Body of pancreas (tissue), 4 donors: ENCODE results near the gene GRIA4. TPM values are rescaled to one million over a fixed set of nuclear protein-coding genes. Genes with fewer than 3 reads are reported as not detected.

Experiments
- ATAC-seq: fragments of 150-250 bp; one replicate; pipeline ENCODE4 v1.9.1; 2016
- DNase-seq, 4 donors: peaks; one replicate each; pipeline ENCODE4 v3.0.0-alpha.2; 2019
- H3K27ac ChIP-seq, 4 donors: fragments of 200-600 bp; sonication (generic); 1 replicate in 3 of 4; 2 replicates in 1 of 4; pipeline versions ENCODE4 v1.5.1 to v1.6.1; 2016 to 2019; ENCODE audit warnings: mild to moderate bottlenecking in 1 of 4, mixed read lengths in 1 of 4, moderate library complexity in 1 of 4
- H3K27me3 ChIP-seq, 2 donors: fragments of 200-600 bp; sonication (generic); one replicate each; pipeline ENCODE4 v1.6.0; 2016; ENCODE audit warnings: mild to moderate bottlenecking in 1 of 2
- H3K36me3 ChIP-seq, 2 donors: fragments of 200-600 bp; sonication (generic); replicated peaks in 1 of 2; 2 replicates each; pipeline ENCODE4 v1.5.1; 2016; ENCODE audit warnings: low read depth in 2 of 2; ENCODE audit not compliant: insufficient read depth in 1 of 2
- H3K4me1 ChIP-seq: fragments of 200-600 bp; sonication (generic); one replicate; pipeline ENCODE4 v1.6.0; 2016
- H3K4me3 ChIP-seq, 2 donors: fragments of 200-600 bp; sonication (generic); 1 replicate in 1 of 2; 2 replicates in 1 of 2; pipeline ENCODE4 v1.5.1; 2016 to 2019
- H3K9me3 ChIP-seq, 3 donors: fragments of 200-600 bp; sonication (generic); 1 replicate in 2 of 3; 2 replicates in 1 of 3; pipeline ENCODE4 v1.5.1; 2016
- POLR2A ChIP-seq, 3 donors: fragments of 450-650 bp; IDR thresholded peaks; one replicate each; pipeline ENCODE4 v1.6.1; 2016; ENCODE audit warnings: antibody characterized with exemption in 3 of 3, mild to moderate bottlenecking in 2 of 3
- WGBS, 2 donors: methylation state at CpG; one replicate each; pipeline ENCODE4 v1.1.5; 2017; 5-methylcytosine and 5-hydroxymethylcytosine counted together
- intact Hi-C: fragments of 100-400 bp; cut with DNase I; formaldehyde crosslinking; loops from one replicate; pipeline ENCODE4 v1.15.1; 2023
- total RNA-seq, 2 donors: library from RNA; depleted of rRNA; stranded (reverse); fragments of >200 nt; gene quantifications; one replicate each; pipeline ENCODE4 v1.1.0, GENCODE V29; 2016
- TF ChIP-seq, protein P1 (sequence below), 7 experiments: fragments of 450-650 bp in 4 of 7; fragments of 200-600 bp in 3 of 7; sonication (generic) in 3 of 7; IDR thresholded peaks; one replicate each; pipeline ENCODE4 v1.5.1; 2016 to 2019; ENCODE audit warnings: antibody characterized with exemption in 7 of 7

The GRIA4 gene
- total RNA-seq, 2 donors from 2014 or later: 0.26 TPM; not detected in 1

DNA sequence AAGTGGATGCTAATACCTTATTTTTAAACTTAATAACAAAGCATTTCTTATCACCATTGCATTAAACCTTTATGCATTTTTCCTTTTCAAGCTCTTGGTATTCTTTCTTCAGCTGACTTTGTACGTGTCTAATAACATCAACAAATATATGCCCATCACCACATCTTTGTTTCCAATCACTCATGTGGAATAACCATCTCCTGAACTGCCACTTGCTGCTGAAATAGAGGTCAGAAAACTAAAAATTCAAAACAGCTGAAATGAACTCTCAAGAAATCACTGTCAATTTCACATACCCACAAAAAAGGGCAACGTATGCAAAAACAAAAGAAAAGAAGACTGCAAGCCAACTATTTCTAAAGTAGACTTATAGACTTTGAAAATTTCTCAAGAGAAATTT, 404.7 kb downstream of the GRIA4 start:
- Histone ChIP-seq H3K27me3 (no peaks in the 10 kb centered on the region), H3K27ac (no peak overlapping the region), H3K4me1 (peaks cover 54% of the 10 kb centered on the region), H3K9me3 (no peaks in the 10 kb centered on the region), H3K4me3 (no peak overlapping the region), H3K36me3 (peaks cover 0 to 4% of the 10 kb centered on the region in 2 donors)
- intact Hi-C loops: no loop called here
- TF ChIP-seq, protein P1, sequence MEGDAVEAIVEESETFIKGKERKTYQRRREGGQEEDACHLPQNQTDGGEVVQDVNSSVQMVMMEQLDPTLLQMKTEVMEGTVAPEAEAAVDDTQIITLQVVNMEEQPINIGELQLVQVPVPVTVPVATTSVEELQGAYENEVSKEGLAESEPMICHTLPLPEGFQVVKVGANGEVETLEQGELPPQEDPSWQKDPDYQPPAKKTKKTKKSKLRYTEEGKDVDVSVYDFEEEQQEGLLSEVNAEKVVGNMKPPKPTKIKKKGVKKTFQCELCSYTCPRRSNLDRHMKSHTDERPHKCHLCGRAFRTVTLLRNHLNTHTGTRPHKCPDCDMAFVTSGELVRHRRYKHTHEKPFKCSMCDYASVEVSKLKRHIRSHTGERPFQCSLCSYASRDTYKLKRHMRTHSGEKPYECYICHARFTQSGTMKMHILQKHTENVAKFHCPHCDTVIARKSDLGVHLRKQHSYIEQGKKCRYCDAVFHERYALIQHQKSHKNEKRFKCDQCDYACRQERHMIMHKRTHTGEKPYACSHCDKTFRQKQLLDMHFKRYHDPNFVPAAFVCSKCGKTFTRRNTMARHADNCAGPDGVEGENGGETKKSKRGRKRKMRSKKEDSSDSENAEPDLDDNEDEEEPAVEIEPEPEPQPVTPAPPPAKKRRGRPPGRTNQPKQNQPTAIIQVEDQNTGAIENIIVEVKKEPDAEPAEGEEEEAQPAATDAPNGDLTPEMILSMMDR (IDR thresholded peaks at IDR 0.05): no peak
- no peak for TF ChIP-seq POLR2A (IDR thresholded peaks at IDR 0.05)
- ATAC-seq: no peak
- WGBS, 2 donors: 71 to 89% methylated on average over 2 of the region's 2 CpGs
- DNase-seq: no peak

DNA sequence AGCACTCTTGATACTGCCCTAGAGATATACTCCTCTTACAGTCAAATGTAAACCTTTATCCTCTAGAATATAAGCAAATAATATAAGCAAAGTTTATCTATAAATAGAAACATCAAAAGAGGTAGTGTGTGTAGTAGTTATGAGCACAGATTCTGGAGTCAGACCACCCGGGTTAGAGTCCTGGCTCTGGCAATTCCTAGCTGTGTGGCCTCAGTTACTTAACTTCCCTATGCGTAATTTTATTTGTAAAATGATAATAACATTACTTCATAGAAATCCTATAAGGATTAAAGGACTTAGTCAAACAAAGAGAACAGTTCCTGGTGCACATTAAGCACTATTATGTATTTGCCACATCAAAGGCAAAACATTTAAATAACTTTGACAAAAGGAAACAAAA, 405.2 kb downstream of the GRIA4 start:
- no peak overlapping the region for H3K4me3 ChIP-seq
- no peak for TF ChIP-seq POLR2A (IDR thresholded peaks at IDR 0.05)
- TF ChIP-seq, protein P1 (IDR thresholded peaks at IDR 0.05): no peak
- WGBS, 2 donors: 58 to 67% methylated on average over 2 of the region's 2 CpGs
- H3K27ac ChIP-seq: no peak overlapping the region
- intact Hi-C loops: no loop called here
- H3K9me3 ChIP-seq: no peaks in the 10 kb centered on the region
- no peaks in the 10 kb centered on the region for H3K36me3 ChIP-seq
- H3K27me3 ChIP-seq: no peaks in the 10 kb centered on the region
- peaks cover 57% of the 10 kb centered on the region for H3K4me1 ChIP-seq
- DNase-seq: no peak
- ATAC-seq: no peak

DNA sequence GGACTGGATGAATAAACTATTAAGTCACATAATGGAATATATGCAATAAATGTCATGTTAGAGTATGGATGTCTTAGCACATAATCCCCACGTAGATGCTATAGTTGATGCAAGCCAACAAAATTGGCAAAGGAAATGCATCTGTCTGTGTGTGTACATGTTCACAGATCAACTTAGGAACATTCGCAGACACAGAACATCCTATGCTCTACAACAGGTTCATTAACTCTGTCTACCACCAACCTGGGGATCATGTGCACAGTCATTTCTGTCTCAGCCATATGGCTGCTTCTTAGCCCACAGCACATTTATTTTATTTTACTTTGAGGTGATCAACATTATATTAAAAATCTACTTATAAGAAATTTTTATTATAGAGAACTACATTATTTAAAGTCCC, 407.2 kb downstream of the GRIA4 start:
- no peak for ATAC-seq
- H3K4me3 ChIP-seq: no peak overlapping the region
- intact Hi-C loops: no loop called here
- H3K9me3 ChIP-seq: no peaks in the 10 kb centered on the region
- no peaks in the 10 kb centered on the region for H3K36me3 ChIP-seq
- DNase-seq: no peak
- no peak overlapping the region for H3K27ac ChIP-seq
- peaks cover 61% of the 10 kb centered on the region for H3K4me1 ChIP-seq
- WGBS, 2 donors: 84 to 91% methylated on average over 2 of the region's 2 CpGs
- TF ChIP-seq, protein P1 (IDR thresholded peaks at IDR 0.05): no peak
- TF ChIP-seq POLR2A (IDR thresholded peaks at IDR 0.05): no peak
- no peaks in the 10 kb centered on the region for H3K27me3 ChIP-seq

DNA sequence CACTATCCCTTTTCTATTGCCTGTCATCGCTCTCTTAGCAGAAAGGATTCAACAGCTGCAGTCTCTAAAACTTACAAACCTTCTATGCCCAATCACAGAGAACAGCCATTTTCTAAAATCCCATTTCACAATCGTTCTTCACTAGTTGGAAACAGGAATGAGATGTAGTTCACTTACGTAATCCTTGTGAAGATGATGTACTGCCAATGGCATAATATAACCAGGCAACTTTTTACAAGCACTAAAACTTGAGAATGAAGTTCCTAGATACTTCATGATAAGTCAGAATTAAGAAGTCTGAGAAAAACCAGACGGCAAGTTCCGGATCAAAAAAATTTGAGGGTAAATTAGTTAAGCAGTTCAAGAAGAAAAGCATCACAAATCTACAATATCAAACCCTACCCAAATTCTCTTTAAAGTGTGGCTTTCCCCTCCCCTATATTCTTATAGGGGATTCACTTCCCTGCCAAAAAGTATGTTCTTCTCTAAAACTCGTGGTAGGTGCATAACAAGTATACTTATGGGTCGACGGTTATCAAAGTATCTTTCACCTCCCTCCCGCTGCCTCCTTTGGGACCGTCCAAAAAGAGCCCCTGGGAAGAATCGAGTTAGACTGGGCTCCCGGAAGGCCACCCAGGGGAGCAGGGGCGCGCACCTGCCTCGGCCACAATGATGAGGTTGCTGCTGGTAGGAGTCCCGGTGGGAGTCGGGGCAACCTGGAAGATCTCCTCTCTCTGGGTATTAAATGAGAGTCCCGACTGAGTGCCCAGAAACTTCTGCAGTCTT, 411.5 kb downstream of the GRIA4 start:
- no peak for TF ChIP-seq POLR2A (IDR thresholded peaks at IDR 0.05)
- TF ChIP-seq, protein P1 (IDR thresholded peaks at IDR 0.05): no peak
- Histone ChIP-seq H3K27me3 (no peaks in the 10 kb centered on the region), H3K36me3 (no peaks in the 10 kb centered on the region), H3K9me3 (no peaks in the 10 kb centered on the region), H3K27ac (peak overlapping the region; percentile 33 to 85 (median 67)), H3K4me3 (peak overlapping the region; percentile 76 to 94), H3K4me1 (peaks cover 36% of the 10 kb centered on the region)
- 16 to 23% methylated on average over 13 to 18 of the region's 18 CpGs for WGBS, 2 donors
- no peak for DNase-seq
- intact Hi-C loops: no loop called here
- ATAC-seq: peak; percentile 1
